Mesodermal cell (in vitro differentiated cells): ENCODE measurements around the gene EXOC3L4. TPM values are rescaled to one million over a fixed set of nuclear protein-coding genes. Genes with fewer than 3 reads are reported as not detected.
"Not testable (repeated sequence)": the region's sequence is repeated elsewhere in the genome, so short reads cannot be mapped to it uniquely, and the experiment has no call there.

Source experiments
- H3K27ac ChIP-seq: 2 replicates; pipeline ENCODE4 v1.7.0; 2013; ENCODE audit warnings: mild to moderate bottlenecking, low read depth, low read length, moderate library complexity; ENCODE audit not compliant: severe bottlenecking
- H3K36me3 ChIP-seq: 2 replicates; pipeline ENCODE4 v1.7.1; 2013; ENCODE audit warnings: mild to moderate bottlenecking, low read length, moderate library complexity; ENCODE audit not compliant: control insufficient read depth, insufficient read depth
- H3K4me1 ChIP-seq: one replicate; pipeline ENCODE4 v1.7.1; 2013; ENCODE audit warnings: mild to moderate bottlenecking, low read length; ENCODE audit not compliant: insufficient read depth, control insufficient read depth, poor library complexity, severe bottlenecking
- H3K4me3 ChIP-seq: 2 replicates; pipeline ENCODE4 v1.7.0; 2013; ENCODE audit warnings: low read length, control low read depth, mild to moderate bottlenecking; ENCODE audit not compliant: insufficient read depth, poor library complexity, severe bottlenecking; ENCODE audit errors: extremely low read depth
- H3K9me3 ChIP-seq: 2 replicates; pipeline ENCODE4 v1.7.1; 2013; ENCODE audit warnings: mild to moderate bottlenecking, low read length, moderate library complexity; ENCODE audit not compliant: control insufficient read depth
- WGBS, 2 experiments: methylation state at CpG; one replicate each; pipeline ENCODE4 v1.1.5; 2013; ENCODE audit warnings: missing lambda C conversion rate in 2 of 2; ENCODE audit not compliant: insufficient coverage in 2 of 2; 5-methylcytosine and 5-hydroxymethylcytosine counted together
- polyA plus RNA-seq, 2 experiments: library from polyadenylated mRNA; stranded (reverse); fragments of 50-300 nt; gene quantifications; one replicate each; pipeline ENCODE4 v1.2.3, GENCODE V29; 2013

The EXOC3L4 gene
- not detected for polyA plus RNA-seq (2013, experiment 1 of 2)
- polyA plus RNA-seq (2013, experiment 2 of 2) = not detected

DNA sequence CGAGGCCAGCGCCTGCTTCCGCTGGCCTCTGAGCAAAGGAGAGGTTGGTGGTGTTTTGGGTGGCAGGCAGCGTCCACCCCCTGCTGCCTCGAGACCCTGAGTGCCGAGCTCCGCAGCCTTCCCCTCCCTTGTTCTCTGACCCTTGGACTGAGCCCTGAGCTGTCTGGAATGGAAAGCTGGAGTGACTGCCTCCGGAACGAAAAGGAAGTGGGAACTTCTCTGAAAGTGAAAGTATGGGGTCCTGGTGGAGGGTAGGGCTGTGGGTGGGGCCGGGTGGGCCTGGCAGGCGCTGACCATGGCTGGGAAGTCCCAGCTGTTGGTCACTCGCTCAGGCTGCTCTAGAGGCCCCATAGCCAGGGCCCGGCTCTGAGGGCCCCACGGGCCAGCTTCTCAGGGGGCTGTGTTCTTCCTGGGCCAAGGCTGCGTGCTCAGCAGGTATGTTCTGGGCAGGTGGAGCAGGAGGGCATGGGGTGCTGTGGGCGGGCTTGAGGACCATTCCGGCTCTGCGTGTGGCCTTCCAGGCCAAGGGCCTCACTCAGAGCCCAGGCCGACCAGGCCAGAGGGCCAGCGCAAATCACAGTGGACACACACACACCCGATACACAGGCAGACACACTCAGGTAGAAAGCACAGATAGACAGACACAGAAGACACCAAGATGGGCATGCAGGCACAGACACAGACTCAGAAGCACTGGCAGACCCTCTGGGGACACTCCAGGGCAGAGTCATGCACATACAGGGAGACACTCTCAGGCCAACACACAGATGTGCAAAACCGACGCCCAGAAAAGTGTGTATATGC lies at the start of gene EXOC3L4:
Gene EXOC3L4 (plus strand): TSS at position 320 of the 804 bp plus-strand sequence. CDS start 5,495 bp downstream, outside the sequence.
- no peaks in the 10 kb centered on the region for H3K9me3 ChIP-seq
- H3K4me3 ChIP-seq = no peak within 1 kb of the TSS
- no peaks in the 10 kb centered on the region for H3K36me3 ChIP-seq
- H3K27ac ChIP-seq = no peak within 1 kb of the TSS
- 89 to 94% methylated on average over 14 to 21 of the region's 23 CpGs for WGBS, 2 experiments
- peaks cover 16% of the 10 kb centered on the region for H3K4me1 ChIP-seq

DNA sequence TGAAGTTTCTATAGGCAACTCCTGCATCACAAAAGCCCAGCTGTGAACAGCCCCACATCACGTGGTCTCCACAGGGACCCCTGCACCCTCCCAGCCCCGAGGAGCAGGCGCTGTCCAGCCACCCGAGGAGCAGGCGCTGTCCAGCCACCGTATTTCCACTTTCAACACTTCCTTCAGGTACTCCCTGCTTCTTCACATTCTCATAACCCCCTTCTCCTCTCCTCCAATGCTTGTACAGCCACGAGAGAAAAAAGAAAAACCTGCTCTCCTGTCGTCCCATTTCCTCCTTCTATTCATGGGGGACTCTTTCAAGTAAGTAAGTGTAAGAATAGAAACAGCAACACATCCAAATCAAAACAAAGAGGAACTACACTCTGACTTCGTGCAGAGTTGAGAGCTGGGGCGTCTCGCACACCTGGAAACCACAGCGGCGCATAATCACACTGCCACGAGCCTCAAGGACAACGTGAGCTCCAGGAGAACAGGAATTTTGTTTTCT lies 49.1 kb upstream of the EXOC3L4 start:
- Histone ChIP-seq H3K36me3 (peaks cover 56% of the 10 kb centered on the region), H3K4me1 (no peaks in the 10 kb centered on the region), H3K4me3 (no peak overlapping the region), H3K9me3 (peaks cover 12% of the 10 kb centered on the region), H3K27ac (peak overlapping the region; percentile 16)
- 85 to 95% methylated on average over 10 to 13 of the region's 15 CpGs for WGBS, 2 experiments

DNA sequence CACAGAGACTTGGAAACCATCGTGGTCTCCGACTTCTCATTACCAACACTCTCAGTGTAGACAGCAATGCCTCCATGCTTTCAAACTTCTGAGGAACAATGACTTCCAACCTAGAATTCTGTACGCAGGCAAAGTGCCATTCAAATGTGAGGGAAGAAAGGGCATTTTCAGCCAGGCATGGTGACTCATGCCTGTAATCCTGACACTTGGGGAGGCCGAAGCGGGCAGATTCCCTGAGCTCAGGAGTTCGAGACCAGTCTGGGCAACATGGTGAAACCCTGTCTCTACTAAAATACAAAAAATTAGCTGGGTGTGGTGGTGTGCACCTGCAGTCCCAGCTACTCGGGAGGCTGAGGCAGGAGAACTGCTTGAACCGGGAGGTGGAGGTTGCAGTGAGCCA lies 47.1 kb upstream of the EXOC3L4 start:
- H3K9me3 ChIP-seq, H3K27ac ChIP-seq, H3K4me1 ChIP-seq, H3K4me3 ChIP-seq: not testable (repeated sequence)
- peaks cover 41% of the 10 kb centered on the region for H3K36me3 ChIP-seq
- WGBS, 2 experiments = 93 to 98% methylated on average over 8 of the region's 8 CpGs

DNA sequence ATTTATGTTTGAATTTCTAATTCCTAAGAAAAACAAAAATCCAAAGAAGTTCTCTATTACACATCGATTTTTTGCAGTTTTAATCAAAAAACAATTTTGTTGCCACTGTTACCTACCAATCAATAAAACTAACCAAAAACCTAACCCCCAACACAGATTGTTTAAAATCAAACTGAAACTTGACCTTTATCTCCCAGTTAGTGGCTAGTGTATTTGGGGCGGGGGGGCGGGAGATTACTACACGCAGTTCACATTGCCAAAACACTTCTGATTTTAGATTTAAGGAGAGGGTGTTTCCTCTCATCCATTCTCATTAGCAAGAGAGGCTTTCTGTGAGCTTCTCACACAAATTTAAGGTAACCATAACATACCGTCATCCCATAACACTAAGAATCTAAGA lies 43.6 kb upstream of the EXOC3L4 start:
- WGBS, 2 experiments = 89 to 100% methylated on average over 1 of the region's 5 CpGs
- Histone ChIP-seq H3K27ac (no peak overlapping the region), H3K4me1 (peaks cover 8% of the 10 kb centered on the region), H3K4me3 (no peak overlapping the region), H3K9me3 (no peaks in the 10 kb centered on the region), H3K36me3 (peaks cover 48% of the 10 kb centered on the region)

DNA sequence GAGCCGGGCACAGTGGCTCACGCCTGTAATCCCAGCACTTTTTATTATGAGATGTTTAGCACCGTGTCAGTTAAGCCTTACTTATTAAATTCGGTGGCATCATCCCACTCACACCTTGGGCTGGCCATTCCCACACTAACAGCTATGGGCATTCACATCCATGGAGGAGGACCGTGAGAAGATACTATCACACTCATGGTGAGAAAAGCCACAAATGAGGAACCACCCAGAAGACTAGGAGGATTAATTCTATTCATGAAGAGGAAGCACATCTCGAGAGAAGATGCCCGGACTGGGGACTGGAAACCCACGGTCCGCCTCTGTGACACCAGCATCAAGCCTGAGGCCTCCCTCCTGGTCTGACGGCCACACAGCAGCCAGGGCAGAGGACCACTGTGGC lies 42.1 kb upstream of the EXOC3L4 start:
- Histone ChIP-seq H3K4me1 (peaks cover 8% of the 10 kb centered on the region), H3K9me3 (no peaks in the 10 kb centered on the region), H3K27ac (no peak overlapping the region), H3K36me3 (peaks cover 34% of the 10 kb centered on the region), H3K4me3 (no peak overlapping the region)
- WGBS, 2 experiments = 97% methylated on average over 5 to 9 of the region's 10 CpGs

DNA sequence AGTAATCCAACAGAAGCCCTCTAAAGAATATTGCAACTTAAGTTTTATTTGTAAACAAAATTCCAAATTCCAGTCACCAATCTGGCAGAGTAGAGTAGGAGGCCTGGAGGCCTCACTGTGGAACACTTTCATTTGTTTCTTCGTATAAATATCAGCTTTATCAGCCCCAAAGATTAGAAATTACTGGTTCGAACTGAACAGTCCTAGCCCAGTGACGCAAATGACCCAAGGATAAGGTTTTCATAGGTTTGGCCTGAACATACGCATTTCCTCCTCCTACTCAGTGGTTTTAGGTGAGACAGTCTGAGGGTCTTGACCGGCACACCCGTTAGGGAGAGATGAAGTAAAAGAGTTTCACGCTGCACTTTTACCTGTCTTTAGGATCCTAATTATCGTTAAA lies 38.8 kb upstream of the EXOC3L4 start:
- H3K27ac ChIP-seq = no peak overlapping the region
- peaks cover 12% of the 10 kb centered on the region for H3K4me1 ChIP-seq
- H3K4me3 ChIP-seq = peak overlapping the region; percentile 75
- 81% methylated on average over 5 to 7 of the region's 8 CpGs for WGBS, 2 experiments
- peaks cover 28% of the 10 kb centered on the region for H3K36me3 ChIP-seq
- H3K9me3 ChIP-seq = no peaks in the 10 kb centered on the region

DNA sequence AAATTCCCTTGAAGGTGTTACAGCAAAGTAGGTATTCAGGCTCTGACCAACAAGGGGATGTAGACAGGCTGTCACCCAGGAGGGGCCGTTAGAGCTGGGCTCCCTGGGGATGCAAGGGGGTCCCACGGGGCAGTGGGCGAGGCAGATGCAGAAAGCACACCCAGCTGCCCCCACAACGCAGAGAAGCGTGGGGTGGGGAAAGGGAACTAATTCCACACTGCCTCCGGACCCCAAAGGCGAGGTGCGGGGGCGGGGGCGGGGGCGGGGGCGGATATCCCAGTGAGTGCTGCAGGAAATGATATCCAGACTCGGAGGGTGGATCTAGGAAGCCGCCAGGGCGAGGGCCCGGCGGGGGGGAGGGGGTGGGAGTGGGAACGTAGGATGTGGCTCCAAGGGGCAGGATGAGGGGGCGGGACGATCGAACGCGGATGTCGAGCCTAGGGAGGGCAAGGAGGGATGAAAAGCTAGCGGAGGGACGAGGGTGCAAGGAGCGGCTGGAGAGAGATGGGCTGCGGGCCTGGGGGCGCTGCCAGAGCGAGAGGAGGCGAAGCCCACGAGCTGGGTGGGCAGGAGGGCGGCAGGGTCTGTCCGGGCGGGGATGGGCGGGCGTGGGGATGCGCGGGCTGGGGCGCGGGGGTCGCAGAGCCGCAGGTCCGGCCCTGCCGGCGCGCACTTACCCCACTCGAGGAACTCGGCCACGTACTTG lies 38.0 kb upstream of the EXOC3L4 start:
- Histone ChIP-seq H3K4me1 (peaks cover 12% of the 10 kb centered on the region), H3K27ac (peak overlapping the region; percentile 67), H3K4me3 (peak overlapping the region; percentile 75), H3K9me3 (no peaks in the 10 kb centered on the region), H3K36me3 (peaks cover 28% of the 10 kb centered on the region)
- 0% methylated on average over 27 to 33 of the region's 50 CpGs for WGBS, 2 experiments

DNA sequence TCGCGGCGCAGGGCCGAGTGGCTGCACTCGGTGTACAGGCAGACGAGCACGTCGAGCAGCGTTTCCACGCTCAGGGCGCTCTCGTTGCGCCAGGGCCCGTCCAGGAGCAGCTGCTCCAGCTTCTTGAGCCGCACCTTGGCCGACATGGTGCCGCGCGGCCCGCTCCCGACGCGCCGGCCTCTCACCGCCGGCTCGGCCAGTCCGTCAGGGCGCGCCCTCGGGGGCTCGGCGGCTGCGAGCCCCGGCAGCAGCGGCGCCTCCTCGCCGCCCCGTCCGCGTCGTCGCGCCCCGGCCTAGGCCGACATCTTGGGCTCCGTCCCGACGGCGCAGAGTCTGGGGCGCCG lies 37.5 kb upstream of the EXOC3L4 start:
- peak overlapping the region; percentile 67 for H3K27ac ChIP-seq
- H3K4me1 ChIP-seq = peaks cover 12% of the 10 kb centered on the region
- peaks cover 28% of the 10 kb centered on the region for H3K36me3 ChIP-seq
- peak overlapping the region; percentile 75 for H3K4me3 ChIP-seq
- no peaks in the 10 kb centered on the region for H3K9me3 ChIP-seq
- WGBS, 2 experiments = 0 to 1% methylated on average over 24 to 53 of the region's 53 CpGs

DNA sequence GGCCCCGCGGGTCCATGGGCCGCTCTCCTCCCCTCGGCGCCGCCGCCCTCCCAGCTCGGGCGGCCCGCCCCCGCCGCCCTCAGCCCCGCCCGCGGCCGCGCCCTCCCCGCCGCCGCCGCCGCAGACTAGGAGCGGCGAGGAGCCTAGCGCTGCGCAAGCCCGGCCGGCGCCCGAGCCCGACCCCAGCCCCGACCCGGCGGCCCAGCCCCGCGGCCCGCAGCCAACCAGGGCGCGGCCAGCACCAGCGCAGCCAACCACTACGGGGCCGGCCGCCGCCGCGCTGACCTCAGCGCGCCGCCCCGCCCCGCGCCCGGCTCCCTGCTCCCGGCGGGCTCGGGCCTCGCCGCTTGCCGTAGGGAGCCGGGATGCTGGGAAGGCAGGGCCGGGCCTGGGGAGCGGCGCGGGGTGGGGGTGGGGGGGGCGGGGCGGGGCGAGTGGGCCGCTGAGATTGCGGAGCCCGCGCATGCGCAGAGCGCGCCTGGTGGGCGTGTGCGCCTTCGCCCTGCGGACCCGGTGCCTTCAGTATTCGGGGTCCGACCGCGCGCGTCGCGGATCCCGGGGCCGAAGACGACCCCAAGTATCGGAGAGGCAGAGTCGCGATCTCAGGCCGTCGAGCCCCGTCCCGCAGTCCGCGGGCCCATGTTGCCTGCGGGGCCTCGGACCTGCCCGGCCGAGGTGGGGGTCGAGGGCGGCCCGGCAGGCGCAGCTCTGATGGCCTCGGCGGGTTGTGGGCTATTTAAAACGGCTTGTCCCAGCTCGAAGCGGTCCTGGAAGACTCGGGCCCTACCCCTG lies 37.0 kb upstream of the EXOC3L4 start, which contains the start of gene CDC42BPB:
Gene CDC42BPB (minus strand): TSS at position 178 of the 792 bp plus-strand sequence. CDS start 376 bp downstream, outside the sequence.
- WGBS, 2 experiments = 0% methylated on average over 49 to 71 of the region's 113 CpGs
- peak within 1 kb of the TSS; percentile 75 for H3K4me3 ChIP-seq
- peak within 1 kb of the TSS; percentile 67 for H3K27ac ChIP-seq
- no peaks in the 10 kb centered on the region for H3K9me3 ChIP-seq
- peaks cover 24% of the 10 kb centered on the region for H3K36me3 ChIP-seq
- H3K4me1 ChIP-seq = peaks cover 12% of the 10 kb centered on the region
